SK-N-SH treated with all-trans-retinoic acid at 6 μM for 48 hours (cell line): ENCODE measurements around the gene PRDM7.

Experiments
- ATAC-seq: fragments of 200-7000 bp; cut with Tn5 transposase; 3 replicates; pipeline ENCODE4 v1.9.1; 2020; ENCODE audit warnings: mild to moderate bottlenecking, moderate library complexity
- ARNTL ChIP-seq: fragments of 450-650 bp; formaldehyde crosslinking; IDR thresholded peaks from 2 replicates; pipeline ENCODE4 v1.5.0; 2020; ENCODE audit warnings: low read depth, mild to moderate bottlenecking, moderate library complexity, borderline replicate concordance
- BACH2 ChIP-seq: fragments of 250-450 bp; sonication (Bioruptor Pico); IDR thresholded peaks from 2 replicates; pipeline ENCODE4 v1.9.0; 2021; ENCODE audit warnings: mild to moderate bottlenecking, borderline replicate concordance
- CSDC2 ChIP-seq: fragments of 250-450 bp; sonication (Bioruptor Pico); IDR thresholded peaks from 2 replicates; pipeline ENCODE4 v1.5.0; 2020; ENCODE audit warnings: mild to moderate bottlenecking, moderate library complexity
- ESRRG ChIP-seq: fragments of 250-450 bp; sonication (Bioruptor Pico); IDR thresholded peaks from 2 replicates; pipeline ENCODE4 v1.6.1; 2021; ENCODE audit warnings: mild to moderate bottlenecking
- GLIS3 ChIP-seq: fragments of 250-450 bp; sonication (Bioruptor Pico); IDR thresholded peaks from 2 replicates; pipeline ENCODE4 v1.5.0; 2020; ENCODE audit warnings: mild to moderate bottlenecking, moderate library complexity
- ISL1 ChIP-seq: fragments of 250-450 bp; sonication (Bioruptor Pico); IDR thresholded peaks from 2 replicates; pipeline ENCODE4 v2.1.2; 2022; ENCODE audit warnings: mild to moderate bottlenecking, moderate library complexity
- OSR1 ChIP-seq: fragments of 250-450 bp; sonication (Bioruptor Pico); IDR thresholded peaks from 2 replicates; pipeline ENCODE4 v1.8.0; 2022; ENCODE audit warnings: moderate library complexity, mild to moderate bottlenecking, inconsistent platforms
- RARB ChIP-seq: fragments of 250-450 bp; sonication (Bioruptor Pico); IDR thresholded peaks from 2 replicates; pipeline ENCODE4 v1.8.0; 2021; ENCODE audit warnings: mild to moderate bottlenecking, moderate library complexity
- TCF4 ChIP-seq: fragments of 250-450 bp; sonication (Bioruptor Pico); IDR thresholded peaks from 2 replicates; pipeline ENCODE4 v1.8.0; 2021; ENCODE audit warnings: mild to moderate bottlenecking, moderate library complexity, borderline replicate concordance
- TOX ChIP-seq: fragments of 250-450 bp; sonication (Bioruptor Pico); IDR thresholded peaks from 2 replicates; pipeline ENCODE4 v1.8.0; 2021; ENCODE audit warnings: mild to moderate bottlenecking, moderate library complexity, borderline replicate concordance
- ZC3H10 ChIP-seq: fragments of 250-450 bp; sonication (Bioruptor Pico); IDR thresholded peaks from 2 replicates; pipeline ENCODE4 v1.5.1; 2021; ENCODE audit warnings: mild to moderate bottlenecking, moderate library complexity
- ZFP3 ChIP-seq: fragments of 250-450 bp; sonication (Bioruptor Pico); IDR thresholded peaks from 2 replicates; pipeline ENCODE4 v1.5.0; 2020; ENCODE audit warnings: mild to moderate bottlenecking, moderate library complexity
- ZFP30 ChIP-seq: fragments of 450-650 bp; formaldehyde crosslinking; IDR thresholded peaks from 2 replicates; pipeline ENCODE4 v1.5.0; 2022; ENCODE audit warnings: mild to moderate bottlenecking, moderate library complexity
- ZNF565 ChIP-seq: fragments of 450-650 bp; formaldehyde crosslinking; conservative IDR thresholded peaks from 2 replicates; pipeline ENCODE4 v1.5.0; 2020; ENCODE audit warnings: low read depth, mild to moderate bottlenecking, moderate library complexity
- ZNF70 ChIP-seq: fragments of 450-650 bp; formaldehyde crosslinking; IDR thresholded peaks from 2 replicates; pipeline ENCODE4 v1.5.0; 2020; ENCODE audit warnings: mild to moderate bottlenecking, moderate library complexity
- ZNF8 ChIP-seq: fragments of 450-650 bp; formaldehyde crosslinking; IDR thresholded peaks from 2 replicates; pipeline ENCODE4 v1.5.0; 2020; ENCODE audit warnings: mild to moderate bottlenecking, moderate library complexity
- TF ChIP-seq, protein P1 (sequence below): fragments of 250-450 bp; sonication (Bioruptor Pico); IDR thresholded peaks from 2 replicates; pipeline ENCODE4 v1.5.1; 2020; ENCODE audit warnings: low read depth, mild to moderate bottlenecking, moderate library complexity
- TF ChIP-seq, protein P2 (sequence below): fragments of 250-450 bp; sonication (Bioruptor Pico); IDR thresholded peaks from 2 replicates; pipeline ENCODE4 v1.8.0; 2020; ENCODE audit warnings: mild to moderate bottlenecking, moderate library complexity, borderline replicate concordance
- TF ChIP-seq, protein P3 (sequence below): fragments of 250-450 bp; sonication (Bioruptor Pico); IDR thresholded peaks from 2 replicates; pipeline ENCODE4 v1.5.1; 2021; ENCODE audit warnings: mild to moderate bottlenecking, moderate library complexity

The PRDM7 gene

DNA sequence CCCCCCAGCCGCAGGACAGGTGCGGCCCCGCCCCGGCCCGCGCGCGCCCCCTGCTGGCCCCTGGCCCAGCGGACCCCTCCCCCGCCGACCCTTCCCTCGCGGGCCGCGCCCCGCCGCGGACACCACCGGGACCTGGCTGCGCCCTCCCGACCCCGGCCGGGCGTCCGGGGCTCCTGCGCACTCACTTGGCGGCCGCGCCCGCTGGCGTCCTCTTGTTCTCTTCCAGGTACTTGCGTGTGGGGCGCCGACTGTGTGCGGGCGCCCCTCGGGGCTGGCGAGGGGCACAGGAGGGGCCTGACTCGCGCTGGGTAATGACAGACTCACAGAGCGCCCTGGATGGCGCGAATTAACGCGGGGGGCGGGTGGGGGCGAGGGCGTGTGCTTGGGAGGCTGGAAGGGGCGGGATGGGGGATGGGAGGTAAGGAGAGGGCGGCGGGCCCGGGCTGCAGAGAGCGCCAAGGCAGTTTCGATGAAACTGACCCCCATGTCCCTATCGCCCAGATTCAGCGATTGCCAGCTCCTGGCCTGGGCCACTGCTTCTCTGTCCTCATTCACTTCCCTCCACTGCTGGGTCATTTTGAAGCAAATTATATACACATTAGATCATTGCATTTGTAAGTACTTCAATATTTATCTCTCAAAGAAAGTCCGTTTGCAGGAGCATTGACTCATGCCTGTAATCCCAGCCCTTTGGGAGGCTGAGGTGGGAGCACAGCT lies 57.4 kb downstream of the PRDM7 start:
- ATAC-seq = peak; percentile 20
- TF ChIP-seq CSDC2 (CRISPR knock-in tag) (no peak), GLIS3 (CRISPR knock-in tag) (no peak), ARNTL (CRISPR knock-in tag) (no peak), ZNF565 (CRISPR knock-in tag) (no peak), TOX (CRISPR knock-in tag) (no peak), ZFP30 (CRISPR knock-in tag) (no peak), TCF4 (CRISPR knock-in tag) (no peak), BACH2 (CRISPR knock-in tag) (no peak), ESRRG (CRISPR knock-in tag) (no peak), RARB (CRISPR knock-in tag) (no peak), ZC3H10 (CRISPR knock-in tag) (no peak)
- TF ChIP-seq, protein P1, sequence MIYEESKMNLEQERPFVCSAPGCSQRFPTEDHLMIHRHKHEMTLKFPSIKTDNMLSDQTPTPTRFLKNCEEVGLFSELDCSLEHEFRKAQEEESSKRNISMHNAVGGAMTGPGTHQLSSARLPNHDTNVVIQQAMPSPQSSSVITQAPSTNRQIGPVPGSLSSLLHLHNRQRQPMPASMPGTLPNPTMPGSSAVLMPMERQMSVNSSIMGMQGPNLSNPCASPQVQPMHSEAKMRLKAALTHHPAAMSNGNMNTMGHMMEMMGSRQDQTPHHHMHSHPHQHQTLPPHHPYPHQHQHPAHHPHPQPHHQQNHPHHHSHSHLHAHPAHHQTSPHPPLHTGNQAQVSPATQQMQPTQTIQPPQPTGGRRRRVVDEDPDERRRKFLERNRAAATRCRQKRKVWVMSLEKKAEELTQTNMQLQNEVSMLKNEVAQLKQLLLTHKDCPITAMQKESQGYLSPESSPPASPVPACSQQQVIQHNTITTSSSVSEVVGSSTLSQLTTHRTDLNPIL (CRISPR knock-in tag) = no peak
- TF ChIP-seq, protein P2, sequence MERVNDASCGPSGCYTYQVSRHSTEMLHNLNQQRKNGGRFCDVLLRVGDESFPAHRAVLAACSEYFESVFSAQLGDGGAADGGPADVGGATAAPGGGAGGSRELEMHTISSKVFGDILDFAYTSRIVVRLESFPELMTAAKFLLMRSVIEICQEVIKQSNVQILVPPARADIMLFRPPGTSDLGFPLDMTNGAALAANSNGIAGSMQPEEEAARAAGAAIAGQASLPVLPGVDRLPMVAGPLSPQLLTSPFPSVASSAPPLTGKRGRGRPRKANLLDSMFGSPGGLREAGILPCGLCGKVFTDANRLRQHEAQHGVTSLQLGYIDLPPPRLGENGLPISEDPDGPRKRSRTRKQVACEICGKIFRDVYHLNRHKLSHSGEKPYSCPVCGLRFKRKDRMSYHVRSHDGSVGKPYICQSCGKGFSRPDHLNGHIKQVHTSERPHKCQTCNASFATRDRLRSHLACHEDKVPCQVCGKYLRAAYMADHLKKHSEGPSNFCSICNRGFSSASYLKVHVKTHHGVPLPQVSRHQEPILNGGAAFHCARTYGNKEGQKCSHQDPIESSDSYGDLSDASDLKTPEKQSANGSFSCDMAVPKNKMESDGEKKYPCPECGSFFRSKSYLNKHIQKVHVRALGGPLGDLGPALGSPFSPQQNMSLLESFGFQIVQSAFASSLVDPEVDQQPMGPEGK (CRISPR knock-in tag) = no peak

DNA sequence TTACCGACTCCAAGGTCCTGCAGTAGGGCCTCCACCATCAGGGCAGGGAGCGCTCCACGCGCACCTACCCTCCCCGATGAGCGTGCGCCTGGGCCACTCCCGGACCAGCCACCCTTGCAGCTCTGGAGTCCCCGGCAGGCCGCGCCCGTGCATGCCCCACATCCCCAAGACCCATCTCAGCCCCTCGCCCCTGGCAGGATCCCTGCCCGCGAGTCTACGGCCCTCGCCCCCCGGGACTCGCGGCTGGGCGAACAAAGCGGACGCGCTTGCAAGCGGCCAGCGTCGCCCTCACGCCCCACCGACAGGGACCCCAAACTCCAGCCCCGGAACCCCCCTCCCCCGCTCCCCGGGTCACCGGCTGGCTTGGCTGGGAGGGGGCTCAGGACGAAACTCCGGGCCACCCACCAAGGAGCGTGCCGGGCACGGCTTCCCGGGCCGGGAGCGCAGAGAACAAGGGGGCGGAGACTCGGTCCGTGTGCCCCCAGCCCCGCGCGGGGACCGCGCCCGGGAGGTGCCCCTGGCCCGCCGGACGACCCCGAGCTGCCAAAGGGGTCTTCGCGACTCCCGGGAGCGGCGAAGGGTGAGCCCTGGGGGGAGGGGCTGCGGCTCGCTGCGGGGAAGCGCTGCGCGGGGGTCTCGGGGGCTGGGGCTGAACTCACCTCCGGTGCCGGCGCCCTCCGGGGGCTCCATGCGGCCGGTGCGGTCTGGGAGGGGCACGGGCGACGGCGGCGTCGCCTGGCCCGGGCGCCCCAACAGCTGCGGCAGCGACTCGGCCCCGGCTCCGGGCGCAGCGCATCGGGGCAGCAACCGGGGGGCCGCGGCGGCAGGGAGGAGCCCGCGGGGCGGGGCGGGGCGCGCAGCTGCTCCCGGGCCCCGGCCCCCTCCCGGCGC lies 58.2 kb downstream of the PRDM7 start, which contains the start of gene DBNDD1:
Gene DBNDD1 (minus strand): TSS at position 805 of the 891 bp plus-strand sequence. CDS start 115 bp downstream, at position 690.
- peak; percentile 41 for ATAC-seq
- TF ChIP-seq ZFP3 (CRISPR knock-in tag) (peak; percentile 90), ZC3H10 (CRISPR knock-in tag) (no peak)
- TF ChIP-seq, protein P1 (CRISPR knock-in tag) = no peak

DNA sequence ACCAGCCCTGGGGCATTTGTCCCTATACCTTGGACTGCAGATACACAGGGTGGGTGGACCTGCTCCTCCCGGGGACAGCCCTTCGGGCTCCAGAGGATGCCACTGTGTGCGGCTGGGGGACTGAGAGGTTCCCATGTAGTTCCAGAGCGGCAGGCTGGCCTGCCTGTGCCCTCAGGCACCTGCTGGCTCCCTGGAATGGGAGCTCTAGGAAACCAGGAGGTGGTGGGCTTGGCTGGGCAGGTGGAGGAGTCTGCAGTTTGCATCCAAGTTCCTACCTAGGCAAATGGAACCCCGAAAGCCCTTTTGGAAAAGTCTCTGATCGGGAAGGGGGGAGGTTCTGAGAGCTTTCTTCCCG lies 58.9 kb downstream of the PRDM7 start:
- TF ChIP-seq ZFP3 (CRISPR knock-in tag) (no peak), TOX (CRISPR knock-in tag) (no peak), GLIS3 (CRISPR knock-in tag) (no peak)
- TF ChIP-seq, protein P1 (CRISPR knock-in tag) = no peak
- TF ChIP-seq, protein P2 (CRISPR knock-in tag) = no peak
- no peak for ATAC-seq

DNA sequence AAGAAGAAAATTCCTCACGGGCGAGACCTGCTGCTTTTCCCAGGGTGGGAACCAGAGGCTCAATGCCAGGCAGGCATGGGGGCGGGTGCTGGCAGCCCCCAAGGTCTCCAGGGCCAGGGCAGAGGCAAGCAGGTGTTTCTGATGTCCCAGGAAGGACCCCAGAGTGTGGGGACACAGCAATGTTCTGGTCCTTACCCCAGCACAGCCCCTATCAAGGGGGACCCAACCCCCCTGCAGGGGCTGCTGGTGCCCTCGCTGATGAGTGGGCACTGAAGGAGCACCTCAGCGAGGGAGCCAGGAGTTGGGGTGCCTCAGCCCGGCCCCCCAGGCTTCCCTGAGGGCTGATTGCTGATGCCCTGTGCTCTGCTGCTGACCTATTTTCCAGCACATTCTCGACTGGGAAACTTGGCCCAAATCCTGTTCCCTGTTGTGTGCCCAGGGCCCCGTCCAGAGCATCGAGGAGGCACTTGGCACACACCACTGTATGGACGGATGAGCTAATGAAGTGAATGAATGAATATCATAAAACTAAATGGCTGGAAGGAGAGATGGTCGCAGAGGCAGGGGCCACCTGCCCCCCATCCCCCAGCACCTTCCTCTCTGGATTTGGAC lies 60.7 kb downstream of the PRDM7 start:
- no peak for ATAC-seq
- no peak for TF ChIP-seq TCF4 (CRISPR knock-in tag)
- TF ChIP-seq BACH2 (CRISPR knock-in tag) = no peak
- TF ChIP-seq ISL1 (CRISPR knock-in tag) = no peak
- TF ChIP-seq ZFP30 (CRISPR knock-in tag) = no peak
- no peak for TF ChIP-seq ZNF565 (CRISPR knock-in tag)
- no peak for TF ChIP-seq ZNF8 (CRISPR knock-in tag)
- no peak for TF ChIP-seq OSR1
- no peak for TF ChIP-seq ZNF70 (CRISPR knock-in tag)
- TF ChIP-seq ESRRG (CRISPR knock-in tag) = no peak
- TF ChIP-seq CSDC2 (CRISPR knock-in tag) = no peak
- TF ChIP-seq, protein P3, sequence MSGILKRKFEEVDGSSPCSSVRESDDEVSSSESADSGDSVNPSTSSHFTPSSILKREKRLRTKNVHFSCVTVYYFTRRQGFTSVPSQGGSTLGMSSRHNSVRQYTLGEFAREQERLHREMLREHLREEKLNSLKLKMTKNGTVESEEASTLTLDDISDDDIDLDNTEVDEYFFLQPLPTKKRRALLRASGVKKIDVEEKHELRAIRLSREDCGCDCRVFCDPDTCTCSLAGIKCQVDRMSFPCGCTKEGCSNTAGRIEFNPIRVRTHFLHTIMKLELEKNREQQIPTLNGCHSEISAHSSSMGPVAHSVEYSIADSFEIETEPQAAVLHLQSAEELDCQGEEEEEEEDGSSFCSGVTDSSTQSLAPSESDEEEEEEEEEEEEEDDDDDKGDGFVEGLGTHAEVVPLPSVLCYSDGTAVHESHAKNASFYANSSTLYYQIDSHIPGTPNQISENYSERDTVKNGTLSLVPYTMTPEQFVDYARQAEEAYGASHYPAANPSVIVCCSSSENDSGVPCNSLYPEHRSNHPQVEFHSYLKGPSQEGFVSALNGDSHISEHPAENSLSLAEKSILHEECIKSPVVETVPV (CRISPR knock-in tag) = no peak
